ENCODE data around the gene TSPAN8. TPM values are rescaled to one million over a fixed set of nuclear protein-coding genes. Genes with fewer than 3 reads are reported as not detected.
A peak's percentile ranks its signal among the peaks of the same experiment; 100 is the strongest.

Gene TSPAN8
- total and polyA plus RNA-seq, 4 donors = 5.0 to 18.6 (median 9.4) TPM

DNA sequence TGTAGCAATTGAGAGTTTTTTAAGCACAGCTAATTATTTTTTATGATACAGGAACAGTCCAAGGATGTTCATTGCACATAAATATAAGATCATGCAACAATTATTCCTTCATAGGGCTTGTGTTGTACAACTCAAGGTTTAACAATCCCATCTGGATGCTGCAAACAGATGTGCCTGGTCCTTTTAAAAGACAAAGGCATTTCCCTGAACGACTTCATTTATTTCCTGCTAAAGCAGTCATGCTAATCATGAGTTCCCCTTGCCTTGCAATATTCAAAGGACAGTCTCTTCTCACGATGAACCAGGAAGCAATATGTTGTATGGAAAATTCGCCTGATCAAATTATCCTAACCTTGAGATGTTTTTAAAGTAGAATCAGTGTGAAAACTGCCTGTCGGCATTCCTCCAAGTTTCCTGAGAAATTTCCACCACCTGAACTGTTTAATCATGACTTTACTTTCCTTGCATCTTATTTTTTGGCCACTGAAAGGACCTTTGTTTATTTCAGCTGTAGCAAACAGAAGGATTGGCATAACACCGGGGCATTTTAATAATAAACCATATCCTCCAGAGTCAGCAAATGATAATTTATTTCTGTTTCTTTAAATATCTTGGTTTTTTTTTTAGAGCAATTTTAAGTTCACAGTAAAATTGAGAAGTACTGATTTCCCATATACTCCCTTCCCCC lies 33.9 kb upstream of the TSPAN8 start:
- Histone ChIP-seq H3K9ac (ENCODE audit: insufficient read depth in 1 of 2, low read length in 2 of 2) (no peak overlapping the region), H3K36me3 (ENCODE audit: control insufficient read depth in 4 of 4, insufficient read depth in 4 of 4, low read length in 4 of 4) (no peaks in the 10 kb centered on the region), H3K4me3 (no peak overlapping the region), H3K27me3 (ENCODE audit: control insufficient read depth in 3 of 3, insufficient read depth in 3 of 3, low read length in 2 of 3) (no peaks in the 10 kb centered on the region), H3K27ac (ENCODE audit: low read depth in 1 of 2, low read length in 1 of 2) (no peak overlapping the region), H3K4me1 (ENCODE audit: control insufficient read depth in 5 of 5, insufficient read depth in 5 of 5, low read length in 5 of 5) (peaks cover 0 to 2% (median 0%) of the 10 kb centered on the region in 5 donors), H3K9me3 (ENCODE audit: control insufficient read depth in 4 of 4, insufficient read depth in 3 of 4, low read length in 3 of 4) (peaks cover 0 to 3% (median 1%) of the 10 kb centered on the region in 4 donors)
- no peak for ATAC-seq (ENCODE audit: insufficient read depth, low FRiP score)
- TF ChIP-seq, protein P1, sequence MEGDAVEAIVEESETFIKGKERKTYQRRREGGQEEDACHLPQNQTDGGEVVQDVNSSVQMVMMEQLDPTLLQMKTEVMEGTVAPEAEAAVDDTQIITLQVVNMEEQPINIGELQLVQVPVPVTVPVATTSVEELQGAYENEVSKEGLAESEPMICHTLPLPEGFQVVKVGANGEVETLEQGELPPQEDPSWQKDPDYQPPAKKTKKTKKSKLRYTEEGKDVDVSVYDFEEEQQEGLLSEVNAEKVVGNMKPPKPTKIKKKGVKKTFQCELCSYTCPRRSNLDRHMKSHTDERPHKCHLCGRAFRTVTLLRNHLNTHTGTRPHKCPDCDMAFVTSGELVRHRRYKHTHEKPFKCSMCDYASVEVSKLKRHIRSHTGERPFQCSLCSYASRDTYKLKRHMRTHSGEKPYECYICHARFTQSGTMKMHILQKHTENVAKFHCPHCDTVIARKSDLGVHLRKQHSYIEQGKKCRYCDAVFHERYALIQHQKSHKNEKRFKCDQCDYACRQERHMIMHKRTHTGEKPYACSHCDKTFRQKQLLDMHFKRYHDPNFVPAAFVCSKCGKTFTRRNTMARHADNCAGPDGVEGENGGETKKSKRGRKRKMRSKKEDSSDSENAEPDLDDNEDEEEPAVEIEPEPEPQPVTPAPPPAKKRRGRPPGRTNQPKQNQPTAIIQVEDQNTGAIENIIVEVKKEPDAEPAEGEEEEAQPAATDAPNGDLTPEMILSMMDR (IDR thresholded peaks at IDR 0.05; ENCODE audit: control extremely low read depth, extremely low read depth) = no peak
- no peak for DNase-seq
- 50 to 62% methylated on average over 5 of the region's 5 CpGs for WGBS, 2 donors

DNA sequence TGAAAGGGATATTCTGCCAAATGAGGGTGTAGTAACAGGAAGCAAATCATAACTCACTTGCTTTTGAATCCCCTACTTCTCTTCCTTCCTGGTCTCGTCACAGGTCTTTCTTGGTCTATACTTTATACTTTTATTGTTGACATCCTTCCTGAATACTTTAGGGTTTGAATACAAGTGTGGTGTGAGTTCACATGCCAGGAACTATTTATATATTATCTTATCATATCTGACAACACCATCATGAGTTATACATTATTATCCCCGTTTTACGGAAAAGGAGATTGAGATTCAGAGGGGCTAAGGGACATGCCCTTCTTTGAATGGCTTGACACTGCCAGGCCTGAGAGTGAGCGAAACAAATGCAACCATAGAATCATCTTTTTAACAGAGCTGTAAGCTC lies 33.0 kb upstream of the TSPAN8 start:
- TF ChIP-seq, protein P1 (IDR thresholded peaks at IDR 0.05; ENCODE audit: control extremely low read depth, extremely low read depth) = no peak
- DNase-seq (peak in 2 of 3 donors; percentile 17 to 21), ATAC-seq (ENCODE audit: insufficient read depth, low FRiP score) (no peak)
- Histone ChIP-seq H3K36me3 (ENCODE audit: control insufficient read depth in 4 of 4, insufficient read depth in 4 of 4, low read length in 4 of 4) (no peaks in the 10 kb centered on the region), H3K9ac (ENCODE audit: insufficient read depth in 1 of 2, low read length in 2 of 2) (no peak overlapping the region), H3K4me3 (no peak overlapping the region), H3K27me3 (ENCODE audit: control insufficient read depth in 3 of 3, insufficient read depth in 3 of 3, low read length in 2 of 3) (no peaks in the 10 kb centered on the region), H3K9me3 (ENCODE audit: control insufficient read depth in 4 of 4, insufficient read depth in 3 of 4, low read length in 3 of 4) (peaks cover 0 to 3% (median 1%) of the 10 kb centered on the region in 4 donors), H3K27ac (ENCODE audit: low read depth in 1 of 2, low read length in 1 of 2) (no peak overlapping the region), H3K4me1 (ENCODE audit: control insufficient read depth in 5 of 5, insufficient read depth in 5 of 5, low read length in 5 of 5) (peaks cover 0 to 2% (median 0%) of the 10 kb centered on the region in 5 donors)
- WGBS, 2 donors = 59 to 64% methylated on average over 4 of the region's 4 CpGs

DNA sequence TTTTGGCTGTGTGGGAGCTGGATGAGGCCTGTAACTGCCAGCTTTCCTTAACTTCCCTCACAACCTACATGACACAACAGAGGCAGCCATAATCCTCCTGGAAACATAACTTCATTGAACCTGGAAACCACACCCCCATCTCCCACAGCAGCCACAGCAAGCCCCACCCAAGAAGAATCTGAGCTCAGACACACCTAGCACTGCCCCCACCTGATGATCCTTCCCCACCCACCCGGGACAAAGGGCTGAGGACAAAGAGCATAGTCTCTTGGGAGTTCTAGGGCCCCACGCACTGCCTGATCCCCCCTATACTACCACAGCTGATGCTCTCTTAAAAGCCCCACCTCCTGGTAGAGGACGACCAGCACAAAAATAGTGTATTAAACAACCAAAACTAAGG lies 29.6 kb upstream of the TSPAN8 start:
- Histone ChIP-seq H3K4me3 (no peak overlapping the region), H3K36me3 (ENCODE audit: control insufficient read depth in 4 of 4, insufficient read depth in 4 of 4, low read length in 4 of 4) (no peaks in the 10 kb centered on the region), H3K9me3 (ENCODE audit: control insufficient read depth in 4 of 4, insufficient read depth in 3 of 4, low read length in 3 of 4) (peaks cover 0 to 3% (median 1%) of the 10 kb centered on the region in 4 donors), H3K27me3 (ENCODE audit: control insufficient read depth in 3 of 3, insufficient read depth in 3 of 3, low read length in 2 of 3) (no peaks in the 10 kb centered on the region), H3K9ac (ENCODE audit: insufficient read depth in 1 of 2, low read length in 2 of 2) (no peak overlapping the region), H3K4me1 (ENCODE audit: control insufficient read depth in 5 of 5, insufficient read depth in 5 of 5, low read length in 5 of 5) (peaks cover 0 to 2% (median 0%) of the 10 kb centered on the region in 5 donors), H3K27ac (ENCODE audit: low read depth in 1 of 2, low read length in 1 of 2) (no peak overlapping the region)
- ATAC-seq (ENCODE audit: insufficient read depth, low FRiP score) (no peak), DNase-seq (no peak)
- TF ChIP-seq, protein P1 (IDR thresholded peaks at IDR 0.05; ENCODE audit: control extremely low read depth, extremely low read depth) = no peak
- WGBS, 2 donors = 60 to 86% methylated on average over 3 of the region's 3 CpGs

All from lung (tissue), 12 donors.